ENCODE measurements around the gene TUBGCP6.
A peak's percentile ranks its signal among the peaks of the same experiment; 100 is the strongest.

TUBGCP6 gene

DNA sequence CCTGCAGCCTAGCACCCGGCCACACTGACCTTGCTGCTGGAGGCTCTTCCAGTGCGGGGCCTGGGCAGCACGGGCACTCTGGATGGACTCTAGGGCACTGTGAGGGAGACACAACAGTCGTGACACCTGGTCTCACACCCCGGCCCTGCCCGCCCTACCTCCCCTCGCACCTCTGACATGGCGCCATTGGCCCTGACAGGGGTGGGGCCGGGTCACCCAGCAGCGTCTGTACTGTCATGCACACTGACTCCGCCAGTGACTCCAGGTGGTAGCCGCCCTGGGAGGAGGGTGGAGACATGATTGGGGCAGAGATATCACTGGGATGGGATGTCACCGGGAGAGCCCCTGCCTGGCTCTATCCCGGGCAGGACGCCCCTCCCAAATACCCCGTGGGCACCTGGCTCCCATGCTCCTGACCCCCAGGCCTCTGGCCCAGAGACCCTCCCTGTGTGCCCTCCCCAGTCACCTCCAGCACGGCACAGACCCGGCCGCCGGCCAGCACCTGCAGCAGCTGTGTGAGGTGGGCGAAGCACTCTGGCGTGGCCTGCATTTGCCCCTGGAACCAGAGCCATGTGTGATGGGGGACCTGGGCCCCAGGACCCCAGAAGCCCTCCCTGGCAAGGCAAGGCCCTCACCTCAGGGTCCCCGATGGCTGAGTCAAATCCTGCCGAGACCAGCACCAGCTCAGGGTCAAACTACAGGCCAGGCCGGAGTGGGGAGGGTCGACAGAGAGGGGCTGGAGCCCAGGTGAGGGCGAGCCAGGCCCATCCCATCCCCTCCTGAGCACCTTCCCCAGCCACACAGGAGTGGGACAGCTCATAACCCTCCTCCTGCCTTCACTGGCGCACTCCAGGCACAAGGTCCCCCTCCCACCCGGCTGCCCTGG is 3.6 kb upstream of the TUBGCP6 start:
- CTCF ChIA-PET, result no interaction called here
- POLR2A ChIA-PET, result interaction anchor here (1.5 kb wide), 1 partner anchor 19 kb away, joined by 4 read pairs; no protein-coding TSS in a partner anchor
- TF ChIP-seq FOXM1 (IDR thresholded peaks at IDR 0.05; ENCODE audit: borderline replicate concordance), result no peak
- DNase-seq (ENCODE audit: extremely low spot score), result no peak

- ChIA-PET CTCF (no interaction called here), POLR2A (interaction anchor here (1.5 kb wide), 1 partner anchor 20 kb away, joined by 4 read pairs; no protein-coding TSS in a partner anchor)
- no peak for DNase-seq (ENCODE audit: extremely low spot score)
- TF ChIP-seq LEF1 (IDR thresholded peaks at IDR 0.05; ENCODE audit: borderline replicate concordance) (no peak), ELF4 (IDR thresholded peaks at IDR 0.05) (no peak), CTBP1 (IDR thresholded peaks at IDR 0.05; ENCODE audit: borderline replicate concordance) (no peak), NFRKB (IDR thresholded peaks at IDR 0.05) (no peak), FOXA1 (IDR thresholded peaks at IDR 0.05) (no peak), TARDBP (IDR thresholded peaks at IDR 0.05) (no peak), L3MBTL2 (conservative IDR thresholded peaks at IDR 0.05) (no peak), ZNF384 (IDR thresholded peaks at IDR 0.05) (no peak), ARNT (IDR thresholded peaks at IDR 0.05) (no peak), SP1 (IDR thresholded peaks at IDR 0.05) (no peak)
- TF ChIP-seq, protein P1, sequence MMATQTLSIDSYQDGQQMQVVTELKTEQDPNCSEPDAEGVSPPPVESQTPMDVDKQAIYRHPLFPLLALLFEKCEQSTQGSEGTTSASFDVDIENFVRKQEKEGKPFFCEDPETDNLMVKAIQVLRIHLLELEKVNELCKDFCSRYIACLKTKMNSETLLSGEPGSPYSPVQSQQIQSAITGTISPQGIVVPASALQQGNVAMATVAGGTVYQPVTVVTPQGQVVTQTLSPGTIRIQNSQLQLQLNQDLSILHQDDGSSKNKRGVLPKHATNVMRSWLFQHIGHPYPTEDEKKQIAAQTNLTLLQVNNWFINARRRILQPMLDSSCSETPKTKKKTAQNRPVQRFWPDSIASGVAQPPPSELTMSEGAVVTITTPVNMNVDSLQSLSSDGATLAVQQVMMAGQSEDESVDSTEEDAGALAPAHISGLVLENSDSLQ (IDR thresholded peaks at IDR 0.05), result no peak
These were observed 2.9 kb upstream of the TUBGCP6 start for GRCh38 chr22:50247748-50248147.

GRCh38 chr22:50246242-50247175 is 1.7 kb upstream of the TUBGCP6 start:
- DNase-seq (ENCODE audit: extremely low spot score), result no peak
- ChIA-PET POLR2A (interaction anchor here (1.0 to 1.2 kb wide), 3 partner anchors 13 to 82 kb away, joined by 3 read pairs; no protein-coding TSS in a partner anchor), CTCF (no interaction called here)
- TF ChIP-seq L3MBTL2 (conservative IDR thresholded peaks at IDR 0.05) (no peak), SP1 (IDR thresholded peaks at IDR 0.05) (no peak), HDGF (IDR thresholded peaks at IDR 0.05; ENCODE audit: borderline replicate concordance) (no peak), FOXA1 (IDR thresholded peaks at IDR 0.05) (no peak), TARDBP (IDR thresholded peaks at IDR 0.05) (no peak), FOXM1 (IDR thresholded peaks at IDR 0.05; ENCODE audit: borderline replicate concordance) (no peak), CTBP1 (IDR thresholded peaks at IDR 0.05; ENCODE audit: borderline replicate concordance) (no peak), FOXK2 (IDR thresholded peaks at IDR 0.05) (no peak), BHLHE40 (IDR thresholded peaks at IDR 0.05; ENCODE audit: borderline replicate concordance) (no peak), ARNT (IDR thresholded peaks at IDR 0.05) (no peak), NFRKB (IDR thresholded peaks at IDR 0.05) (no peak), ELF4 (IDR thresholded peaks at IDR 0.05) (no peak), SUZ12 (IDR thresholded peaks at IDR 0.05) (no peak), LEF1 (IDR thresholded peaks at IDR 0.05; ENCODE audit: borderline replicate concordance) (no peak), ZNF384 (IDR thresholded peaks at IDR 0.05) (no peak)
- TF ChIP-seq, protein P1 (IDR thresholded peaks at IDR 0.05), result no peak

- POLR2A ChIA-PET, result interaction anchor here (1.0 to 1.2 kb wide), 3 partner anchors 14 to 83 kb away, joined by 3 read pairs; no protein-coding TSS in a partner anchor
- TF ChIP-seq, protein P1 (IDR thresholded peaks at IDR 0.05), result no peak
- TF ChIP-seq TARDBP (IDR thresholded peaks at IDR 0.05), result 0 out of 2 replicates have a peak, but pooled peaks have one; percentile 0
- TF ChIP-seq ARNT (IDR thresholded peaks at IDR 0.05), result no peak
- DNase-seq (ENCODE audit: extremely low spot score), result no peak
- CTCF ChIA-PET, result no interaction called here
These were observed 620 bp upstream of the TUBGCP6 start for GRCh38 chr22:50245214-50246072.

GRCh38 chr22:50243685-50244419 is 971 bp downstream of the TUBGCP6 start:
- DNase-seq (ENCODE audit: extremely low spot score), result no peak
- POLR2A ChIA-PET, result interaction anchor here (0.9 to 1.4 kb wide), 6 partner anchors 13 to 282 kb away, joined by 3 to 9 read pairs (median 6); partner anchors contain the start of genes MAPK12 and SCO2
- CTCF ChIA-PET, result interaction anchor here (0.7 kb wide), 1 partner anchor 281 kb away, joined by 4 read pairs; the partner anchor contains the start of gene SCO2
- TF ChIP-seq ARNT (IDR thresholded peaks at IDR 0.05), result no peak
- no peak for TF ChIP-seq BHLHE40 (IDR thresholded peaks at IDR 0.05; ENCODE audit: borderline replicate concordance)
- TF ChIP-seq, protein P1 (IDR thresholded peaks at IDR 0.05), result no peak
- TF ChIP-seq SUZ12 (IDR thresholded peaks at IDR 0.05), result no peak
- TF ChIP-seq NFRKB (IDR thresholded peaks at IDR 0.05), result no peak
- TF ChIP-seq L3MBTL2 (conservative IDR thresholded peaks at IDR 0.05), result no peak
- TF ChIP-seq SP1 (IDR thresholded peaks at IDR 0.05), result no peak
- TF ChIP-seq CTBP1 (IDR thresholded peaks at IDR 0.05; ENCODE audit: borderline replicate concordance), result no peak
- no peak for TF ChIP-seq FOXA1 (IDR thresholded peaks at IDR 0.05)
